Duodenal mucosa (tissue), 2 donors: ENCODE results near the gene NFIX.
"Not testable (repeated sequence)": the region's sequence is repeated elsewhere in the genome, so short reads cannot be mapped to it uniquely, and the experiment has no call there.

Experiments used
- H3K27ac ChIP-seq: one replicate; pipeline ENCODE4 v1.7.0; 2013; ENCODE audit warnings: low read depth, low read length
- H3K27me3 ChIP-seq, 2 donors: one replicate each; pipeline ENCODE4 v1.7.0; 2013; ENCODE audit warnings: low read length in 2 of 2, control low read depth in 1 of 2; ENCODE audit not compliant: insufficient read depth in 2 of 2, control insufficient read depth in 1 of 2
- H3K36me3 ChIP-seq, 2 donors: one replicate each; pipeline ENCODE4 v1.7.0; 2013; ENCODE audit warnings: low read length in 2 of 2, control low read depth in 1 of 2; ENCODE audit not compliant: insufficient read depth in 2 of 2, control insufficient read depth in 1 of 2
- H3K4me1 ChIP-seq, 2 donors: one replicate each; pipeline ENCODE4 v1.7.0; 2013; ENCODE audit warnings: low read length in 2 of 2, control low read depth in 1 of 2; ENCODE audit not compliant: insufficient read depth in 2 of 2, control insufficient read depth in 1 of 2
- H3K4me3 ChIP-seq, 2 donors: one replicate each; pipeline ENCODE4 v1.7.0; 2013; ENCODE audit warnings: low read length in 2 of 2, low read depth in 1 of 2
- H3K9ac ChIP-seq, 2 donors: one replicate each; pipeline ENCODE4 v1.7.0; 2013; ENCODE audit warnings: low read length in 2 of 2, low read depth in 1 of 2
- H3K9me3 ChIP-seq, 2 donors: one replicate each; pipeline ENCODE4 v1.7.0; 2013; ENCODE audit warnings: low read length in 2 of 2, control low read depth in 1 of 2; ENCODE audit not compliant: control insufficient read depth in 1 of 2

NFIX gene

GRCh38 chr19:12965017-12965811 lies 30.1 kb upstream of the NFIX start:
- Histone ChIP-seq H3K27ac (no peak overlapping the region), H3K9ac (peak overlapping the region; percentile 56 to 86), H3K36me3 (no peaks in the 10 kb centered on the region), H3K27me3 (no peaks in the 10 kb centered on the region), H3K4me3 (peak overlapping the region; percentile 65 to 78), H3K9me3 (no peaks in the 10 kb centered on the region), H3K4me1 (peaks cover 0 to 8% of the 10 kb centered on the region in 2 donors)

DNA sequence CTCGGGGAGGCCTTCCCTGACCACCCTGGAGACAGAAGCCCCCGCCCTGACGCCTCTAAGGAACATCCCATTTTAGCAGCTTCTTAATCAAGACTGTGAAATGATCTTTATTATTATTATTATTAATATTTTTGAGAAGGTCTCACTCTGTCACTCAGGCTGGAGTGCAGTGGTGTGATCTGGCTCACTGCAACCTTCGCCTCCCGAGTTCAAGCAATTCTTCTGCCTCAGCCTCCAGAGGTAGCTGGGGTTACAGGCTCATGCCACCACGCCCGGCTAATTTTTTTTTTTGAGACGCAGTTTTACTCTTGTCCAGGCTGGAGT lies 29.5 kb upstream of the NFIX start:
- Histone ChIP-seq H3K36me3 (no peaks in the 10 kb centered on the region), H3K4me1 (peaks cover 0 to 8% of the 10 kb centered on the region in 2 donors), H3K27ac (no peak overlapping the region), H3K9me3 (no peaks in the 10 kb centered on the region), H3K9ac (peak overlapping the region; percentile 14 to 86), H3K27me3 (no peaks in the 10 kb centered on the region), H3K4me3 (peak overlapping the region; percentile 65 to 78)

- Histone ChIP-seq H3K4me3 (no peak overlapping the region), H3K4me1 (peaks cover 0 to 8% of the 10 kb centered on the region in 2 donors), H3K27me3 (no peaks in the 10 kb centered on the region), H3K36me3 (no peaks in the 10 kb centered on the region), H3K9ac (no peak overlapping the region), H3K27ac (no peak overlapping the region), H3K9me3 (no peaks in the 10 kb centered on the region)
Observed at GRCh38 chr19:12967907-12968306, 27.4 kb upstream of the NFIX start.

GRCh38 chr19:12969292-12969988 lies 25.8 kb upstream of the NFIX start, which contains the start of gene DAND5:
TSS of gene DAND5 (plus strand) at chr19:12969576. CDS start at chr19:12969661, 85 bp downstream.
- H3K27ac ChIP-seq = no peak within 1 kb of the TSS
- no peaks in the 10 kb centered on the region for H3K9me3 ChIP-seq
- H3K36me3 ChIP-seq = no peaks in the 10 kb centered on the region
- peaks cover 0 to 4% of the 10 kb centered on the region in 2 donors for H3K27me3 ChIP-seq
- H3K9ac ChIP-seq = no peak within 1 kb of the TSS
- H3K4me1 ChIP-seq = peaks cover 0 to 8% of the 10 kb centered on the region in 2 donors
- no peak within 1 kb of the TSS for H3K4me3 ChIP-seq

GRCh38 chr19:12970070-12970820 lies 25.0 kb upstream of the NFIX start:
- Histone ChIP-seq H3K27me3 (peaks cover 0 to 4% of the 10 kb centered on the region in 2 donors), H3K4me1 (peaks cover 0 to 3% of the 10 kb centered on the region in 2 donors), H3K36me3 (no peaks in the 10 kb centered on the region), H3K27ac (no peak overlapping the region), H3K4me3 (no peak overlapping the region), H3K9me3 (no peaks in the 10 kb centered on the region), H3K9ac (no peak overlapping the region)

GRCh38 chr19:12973236-12973635 lies 22.0 kb upstream of the NFIX start:
- Histone ChIP-seq H3K9me3 (no peaks in the 10 kb centered on the region), H3K27me3 (peaks cover 0 to 7% of the 10 kb centered on the region in 2 donors), H3K4me1 (no peaks in the 10 kb centered on the region), H3K36me3 (no peaks in the 10 kb centered on the region), H3K27ac (no peak overlapping the region), H3K9ac (no peak overlapping the region), H3K4me3 (no peak overlapping the region)

- Histone ChIP-seq H3K27ac (no peak overlapping the region), H3K36me3 (no peaks in the 10 kb centered on the region), H3K4me3 (no peak overlapping the region), H3K9ac (no peak overlapping the region), H3K4me1 (no peaks in the 10 kb centered on the region), H3K27me3 (peaks cover 0 to 7% of the 10 kb centered on the region in 2 donors), H3K9me3 (no peaks in the 10 kb centered on the region)
Observed at GRCh38 chr19:12974301-12975220, 20.7 kb upstream of the NFIX start.

DNA sequence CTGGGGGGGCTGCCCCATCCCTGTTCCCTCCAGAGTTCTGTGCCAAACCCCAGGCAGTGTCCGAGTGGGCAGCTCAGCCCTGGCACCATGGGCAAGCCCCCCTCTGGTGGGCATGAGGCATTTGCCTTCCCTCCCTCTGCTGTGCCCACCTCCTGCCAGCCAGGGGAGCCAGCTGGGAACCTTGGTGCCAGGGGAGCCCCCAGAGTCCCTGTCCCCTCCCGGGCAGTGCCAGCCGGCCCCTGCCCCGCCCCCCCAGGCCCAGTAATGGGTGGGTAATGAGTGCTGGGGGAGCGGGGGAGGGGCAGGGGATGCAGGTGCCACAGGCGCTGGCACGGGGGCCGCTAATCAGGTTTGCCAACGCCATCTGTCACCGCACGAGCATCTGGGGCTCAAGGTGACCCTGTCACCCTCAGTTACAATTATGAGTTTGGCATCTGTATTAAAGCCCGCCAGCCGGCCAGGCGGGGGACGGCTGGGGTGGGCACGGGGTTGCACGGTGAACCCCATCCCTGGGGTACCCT lies 20.0 kb upstream of the NFIX start:
- Histone ChIP-seq H3K9ac (no peak overlapping the region), H3K4me3 (no peak overlapping the region), H3K27ac (no peak overlapping the region), H3K27me3 (peaks cover 0 to 7% of the 10 kb centered on the region in 2 donors), H3K9me3 (no peaks in the 10 kb centered on the region), H3K36me3 (no peaks in the 10 kb centered on the region), H3K4me1 (no peaks in the 10 kb centered on the region)

- not testable (repeated sequence) for H3K36me3 ChIP-seq, H3K9me3 ChIP-seq, H3K9ac ChIP-seq, H3K4me3 ChIP-seq, H3K27ac ChIP-seq, H3K4me1 ChIP-seq, H3K27me3 ChIP-seq
Observed at GRCh38 chr19:12976109-12976508, 19.2 kb upstream of the NFIX start.
